HepG2 (cell line): Measurements from ENCODE around the gene DNASE1L2. TPM values are rescaled to one million over a fixed set of nuclear protein-coding genes. Genes with fewer than 3 reads are reported as not detected.

ENCODE experiments used
- BCL6 ChIP-seq: IDR thresholded peaks from 2 replicates; pipeline ENCODE4 v1.6.1; 2016; ENCODE audit warnings: missing genetic modification reagents, missing compliant biosample characterization
- CBFB ChIP-seq: sonication (generic); formaldehyde crosslinking; IDR thresholded peaks from 2 replicates; pipeline ENCODE4 v1.4.0; 2020; ENCODE audit warnings: missing genetic modification reagents
- CREB1 ChIP-seq, 2 experiments: fragments of 450-650 bp in 1 of 2; IDR thresholded peaks; 2 replicates each; pipeline ENCODE4 v1.6.1; 2016 to 2017; ENCODE audit warnings: control low read depth in 1 of 2, mild to moderate bottlenecking in 1 of 2, missing compliant biosample characterization in 1 of 2, missing genetic modification characterization in 1 of 2
- ERF ChIP-seq: IDR thresholded peaks from 2 replicates; pipeline ENCODE4 v1.6.1; 2018; ENCODE audit warnings: missing biosample characterization, missing genetic modification reagents
- GZF1 ChIP-seq: sonication (generic); formaldehyde crosslinking; IDR thresholded peaks from 2 replicates; pipeline ENCODE4 v1.5.1; 2020; ENCODE audit warnings: mild to moderate bottlenecking, missing genetic modification reagents
- KAT7 ChIP-seq: IDR thresholded peaks from 2 replicates; pipeline ENCODE4 v1.6.1; 2018; ENCODE audit warnings: borderline replicate concordance, missing compliant biosample characterization
- KMT2B ChIP-seq: IDR thresholded peaks from 2 replicates; pipeline ENCODE4 v1.6.1; 2016; ENCODE audit warnings: missing genetic modification reagents, missing compliant biosample characterization
- MATR3 ChIP-seq: sonication (generic); formaldehyde crosslinking; IDR thresholded peaks from 2 replicates; pipeline ENCODE4 v1.4.0; 2020; ENCODE audit warnings: missing genetic modification reagents
- PAWR ChIP-seq: sonication (generic); formaldehyde crosslinking; IDR thresholded peaks from 2 replicates; pipeline ENCODE4 v1.4.0; 2020; ENCODE audit warnings: missing genetic modification reagents, mild to moderate bottlenecking, borderline replicate concordance
- PBX2 ChIP-seq: IDR thresholded peaks from 2 replicates; pipeline ENCODE4 v1.6.1; 2016; ENCODE audit warnings: control low read depth
- SNAPC5 ChIP-seq: sonication (generic); formaldehyde crosslinking; IDR thresholded peaks from 2 replicates; pipeline ENCODE4 v1.8.1; 2023; ENCODE audit warnings: mild to moderate bottlenecking, missing genetic modification reagents, borderline replicate concordance
- TRAFD1 ChIP-seq: sonication (generic); formaldehyde crosslinking; IDR thresholded peaks from 2 replicates; pipeline ENCODE4 v1.5.1; 2020; ENCODE audit warnings: missing genetic modification reagents, mild to moderate bottlenecking, borderline replicate concordance
- ZC3H13 ChIP-seq: sonication (generic); formaldehyde crosslinking; IDR thresholded peaks from 2 replicates; pipeline ENCODE4 v1.8.1; 2023; ENCODE audit warnings: mild to moderate bottlenecking, missing genetic modification reagents, moderate library complexity
- ZFP36L1 ChIP-seq: sonication (generic); formaldehyde crosslinking; IDR thresholded peaks from 2 replicates; pipeline ENCODE4 v1.8.0; 2022; ENCODE audit warnings: mild to moderate bottlenecking, missing genetic modification reagents, moderate library complexity
- ZNF253 ChIP-seq: sonication (generic); formaldehyde crosslinking; IDR thresholded peaks from 2 replicates; pipeline ENCODE4 v1.8.0; 2022; ENCODE audit warnings: mild to moderate bottlenecking, missing genetic modification reagents, borderline replicate concordance
- ZNF33B ChIP-seq: sonication (generic); formaldehyde crosslinking; IDR thresholded peaks from 2 replicates; pipeline ENCODE4 v1.5.1; 2020; ENCODE audit warnings: mild to moderate bottlenecking, missing genetic modification reagents
- ZNF558 ChIP-seq: sonication (generic); formaldehyde crosslinking; IDR thresholded peaks from 2 replicates; pipeline ENCODE4 v1.9.0; 2022; ENCODE audit warnings: mild to moderate bottlenecking, missing genetic modification reagents, borderline replicate concordance
- ZNF564 ChIP-seq: sonication (generic); formaldehyde crosslinking; IDR thresholded peaks from 2 replicates; pipeline ENCODE4 v1.8.1; 2023; ENCODE audit warnings: mild to moderate bottlenecking, missing genetic modification reagents
- ZNF619 ChIP-seq: sonication (generic); formaldehyde crosslinking; IDR thresholded peaks from 2 replicates; pipeline ENCODE4 v1.4.0; 2020; ENCODE audit warnings: mild to moderate bottlenecking, missing genetic modification reagents
- ZNF83 ChIP-seq: sonication (generic); formaldehyde crosslinking; IDR thresholded peaks from 2 replicates; pipeline ENCODE4 v1.4.0; 2020; ENCODE audit warnings: missing genetic modification reagents, mild to moderate bottlenecking, borderline replicate concordance
- polyA plus RNA-seq, 8 experiments: library from polyadenylated mRNA; depleted of rRNA in 3 of 8; stranded (reverse) in 7 of 8; unstranded in 1 of 8; fragments of >200 nt; fragmentation: Illumina TruSeq in 4 of 8; extraction: Trizol in 4 of 8; gene quantifications; 2 replicates each; pipeline versions ENCODE4 v1.2.1 to v1.2.3, GENCODE V29; 2011 to 2016; ENCODE audit warnings: low read depth in 4 of 8, missing spikeins in 1 of 8, mixed read lengths in 1 of 8; ENCODE audit not compliant: insufficient read depth in 1 of 8
- total RNA-seq, 5 experiments: library from RNA; depleted of rRNA; stranded (reverse); fragments of >200 nt; fragmentation: Illumina TruSeq; extraction: Trizol; gene quantifications; 2 replicates each; pipeline ENCODE4 v1.2.3, GENCODE V29; 2016; ENCODE audit warnings: low read depth in 1 of 5
- TF ChIP-seq, protein P1 (sequence below): sonication (generic); formaldehyde crosslinking; IDR thresholded peaks from 2 replicates; pipeline ENCODE4 v1.4.0; 2020; ENCODE audit warnings: mild to moderate bottlenecking, missing genetic modification reagents
- TF ChIP-seq, protein P2 (sequence below): fragments of 450-650 bp; IDR thresholded peaks from 2 replicates; pipeline ENCODE4 v1.6.1; 2017; ENCODE audit warnings: mild to moderate bottlenecking

Gene DNASE1L2
- total and polyA plus RNA-seq, 2 of the 13 experiments (the other 11 are each of a cell fraction or from before 2014, with no cell fraction given) = 0.44 to 0.50 TPM

- TF ChIP-seq, protein P1, sequence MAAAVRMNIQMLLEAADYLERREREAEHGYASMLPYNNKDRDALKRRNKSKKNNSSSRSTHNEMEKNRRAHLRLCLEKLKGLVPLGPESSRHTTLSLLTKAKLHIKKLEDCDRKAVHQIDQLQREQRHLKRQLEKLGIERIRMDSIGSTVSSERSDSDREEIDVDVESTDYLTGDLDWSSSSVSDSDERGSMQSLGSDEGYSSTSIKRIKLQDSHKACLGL (CRISPR knock-in tag) = no peak; the same call in 1 of the 2 replicates
- TF ChIP-seq KAT7 (CRISPR knock-in tag) (no peak; the same call in 1 of the 2 replicates), ZC3H13 (CRISPR knock-in tag) (peak; percentile 60; the same call in 1 of the 2 replicates), CREB1 (IDR thresholded peaks at IDR 0.05) (0 out of 2 replicates have a peak, but pooled peaks have one; percentile 29), CREB1 (CRISPR knock-in tag; IDR thresholded peaks at IDR 0.05) (no peak), GZF1 (no peak), ZNF564 (CRISPR knock-in tag) (no peak), MATR3 (no peak), KMT2B (CRISPR knock-in tag) (peak; percentile 83), PBX2 (CRISPR knock-in tag) (no peak), SNAPC5 (CRISPR knock-in tag) (peak; percentile 45; the same call in 1 of the 2 replicates), ZFP36L1 (CRISPR knock-in tag) (no peak), PAWR (CRISPR knock-in tag) (no peak), CBFB (CRISPR knock-in tag) (no peak), ZNF558 (peak; percentile 43; the same call in 1 of the 2 replicates), ZNF619 (no peak), ZNF83 (CRISPR knock-in tag) (no peak; the same call in 1 of the 2 replicates), ZNF253 (no peak), BCL6 (CRISPR knock-in tag) (no peak; the same call in 1 of the 2 replicates), ERF (CRISPR knock-in tag) (peak; percentile 78; the same call in 1 of the 2 replicates), ZNF33B (CRISPR knock-in tag) (no peak; the same call in 1 of the 2 replicates), TRAFD1 (CRISPR knock-in tag) (no peak)
- TF ChIP-seq, protein P2, sequence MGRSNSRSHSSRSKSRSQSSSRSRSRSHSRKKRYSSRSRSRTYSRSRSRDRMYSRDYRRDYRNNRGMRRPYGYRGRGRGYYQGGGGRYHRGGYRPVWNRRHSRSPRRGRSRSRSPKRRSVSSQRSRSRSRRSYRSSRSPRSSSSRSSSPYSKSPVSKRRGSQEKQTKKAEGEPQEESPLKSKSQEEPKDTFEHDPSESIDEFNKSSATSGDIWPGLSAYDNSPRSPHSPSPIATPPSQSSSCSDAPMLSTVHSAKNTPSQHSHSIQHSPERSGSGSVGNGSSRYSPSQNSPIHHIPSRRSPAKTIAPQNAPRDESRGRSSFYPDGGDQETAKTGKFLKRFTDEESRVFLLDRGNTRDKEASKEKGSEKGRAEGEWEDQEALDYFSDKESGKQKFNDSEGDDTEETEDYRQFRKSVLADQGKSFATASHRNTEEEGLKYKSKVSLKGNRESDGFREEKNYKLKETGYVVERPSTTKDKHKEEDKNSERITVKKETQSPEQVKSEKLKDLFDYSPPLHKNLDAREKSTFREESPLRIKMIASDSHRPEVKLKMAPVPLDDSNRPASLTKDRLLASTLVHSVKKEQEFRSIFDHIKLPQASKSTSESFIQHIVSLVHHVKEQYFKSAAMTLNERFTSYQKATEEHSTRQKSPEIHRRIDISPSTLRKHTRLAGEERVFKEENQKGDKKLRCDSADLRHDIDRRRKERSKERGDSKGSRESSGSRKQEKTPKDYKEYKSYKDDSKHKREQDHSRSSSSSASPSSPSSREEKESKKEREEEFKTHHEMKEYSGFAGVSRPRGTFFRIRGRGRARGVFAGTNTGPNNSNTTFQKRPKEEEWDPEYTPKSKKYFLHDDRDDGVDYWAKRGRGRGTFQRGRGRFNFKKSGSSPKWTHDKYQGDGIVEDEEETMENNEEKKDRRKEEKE = no peak
Observed at GRCh38 chr16:2205104-2205966, 30.9 kb upstream of the DNASE1L2 start, which contains the start of gene MLST8 (continued).
